Stimulated activated CD8-positive, alpha-beta memory T cell treated with anti-CD3 and anti-CD28 coated beads, Interleukin-4, amount 100 ng/mL, for 24 hours (primary cell): Measurements from ENCODE around the gene DNER.

Experiments used
- DNase-seq: peaks from one replicate; pipeline ENCODE4 v3.0.0-alpha.2; 2020; ENCODE audit warnings: low read depth

DNER gene

DNA sequence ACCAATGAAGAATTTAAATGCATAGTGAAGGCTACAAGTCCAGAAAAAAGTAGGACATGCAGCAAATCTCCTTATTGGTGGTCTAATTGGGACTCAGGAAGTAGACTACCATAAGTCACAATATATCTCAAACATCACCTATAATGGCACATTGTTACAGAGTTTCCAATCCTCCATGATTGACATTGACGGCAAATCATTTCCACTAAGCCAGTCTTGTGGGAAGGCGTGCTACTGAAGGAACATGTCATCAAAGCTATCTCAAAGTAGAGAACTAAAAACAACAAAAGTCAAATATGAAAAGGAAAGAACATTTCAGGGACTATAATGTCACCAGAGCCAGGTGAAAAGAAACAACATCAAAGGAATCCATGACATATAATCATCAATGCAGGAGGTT, 276.9 kb downstream of the DNER start:
- DNase-seq: no peak

GRCh38 chr2:229434187-229434586, 280.2 kb downstream of the DNER start:
- DNase-seq: no peak

GRCh38 chr2:229433351-229433750, 281.0 kb downstream of the DNER start:
- no peak for DNase-seq

- no peak for DNase-seq
These were observed 282.9 kb downstream of the DNER start for GRCh38 chr2:229431327-229431954.

DNA sequence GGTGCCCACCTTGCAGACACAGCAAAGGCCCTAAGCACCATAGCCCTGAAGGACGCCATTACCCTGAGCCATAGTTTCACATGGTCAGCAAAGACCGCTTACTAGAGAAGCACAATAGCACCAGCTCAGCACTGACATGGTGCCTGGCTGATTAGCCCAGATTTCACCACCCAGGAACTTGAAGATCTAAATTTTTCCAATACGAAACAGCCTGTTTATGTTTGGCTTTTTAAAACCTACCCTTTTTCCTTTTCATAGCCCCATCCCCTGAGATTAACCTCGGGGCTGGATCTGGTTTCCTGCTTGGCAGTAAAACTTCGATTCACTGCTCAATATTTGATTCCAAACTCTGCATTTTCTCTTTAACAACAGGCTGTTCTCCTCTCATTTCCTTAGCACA, 284.8 kb downstream of the DNER start:
- no peak for DNase-seq

DNA sequence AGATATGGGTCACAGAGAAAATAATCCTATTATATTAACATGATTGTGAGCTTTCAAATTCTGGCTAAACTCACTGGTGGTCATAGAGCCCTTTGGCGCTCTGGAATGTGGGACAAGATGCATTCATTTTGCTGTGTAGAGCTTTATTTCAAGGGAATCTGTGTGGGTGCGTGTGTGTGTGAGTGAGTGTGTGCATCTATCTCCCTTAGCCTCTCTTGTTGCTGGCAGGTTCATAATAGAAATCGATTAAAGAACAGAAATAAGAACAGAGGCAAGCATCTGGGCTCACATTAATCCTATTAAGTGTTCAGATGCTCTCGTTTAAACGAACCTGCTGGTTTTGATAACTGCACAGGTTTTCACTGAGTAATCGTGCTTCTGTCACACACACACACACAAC, 287.9 kb downstream of the DNER start:
- no peak for DNase-seq

- DNase-seq: no peak
These were observed 288.8 kb downstream of the DNER start for GRCh38 chr2:229425598-229425997.

- no peak for DNase-seq
These were observed 292.3 kb downstream of the DNER start for GRCh38 chr2:229422063-229422462.

DNA sequence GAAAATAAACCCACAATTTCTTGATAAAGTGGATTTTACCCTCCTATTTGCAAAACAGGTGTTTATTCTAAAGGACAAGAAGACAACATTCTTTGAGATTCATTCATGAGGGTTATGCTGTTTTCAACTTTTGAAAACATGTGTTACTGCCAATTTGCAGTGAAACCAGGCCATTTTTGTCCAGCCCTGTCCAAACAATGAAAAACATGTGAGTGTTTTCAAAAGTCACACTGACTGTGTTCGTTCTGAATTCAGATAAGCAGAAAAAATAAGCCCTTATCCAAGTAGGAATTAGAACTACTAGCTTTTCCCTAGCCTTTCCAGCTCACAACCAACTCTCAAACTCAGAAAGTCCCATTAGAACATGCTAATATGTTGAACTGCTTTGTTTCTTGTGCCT, 295.2 kb downstream of the DNER start:
- no peak for DNase-seq

DNA sequence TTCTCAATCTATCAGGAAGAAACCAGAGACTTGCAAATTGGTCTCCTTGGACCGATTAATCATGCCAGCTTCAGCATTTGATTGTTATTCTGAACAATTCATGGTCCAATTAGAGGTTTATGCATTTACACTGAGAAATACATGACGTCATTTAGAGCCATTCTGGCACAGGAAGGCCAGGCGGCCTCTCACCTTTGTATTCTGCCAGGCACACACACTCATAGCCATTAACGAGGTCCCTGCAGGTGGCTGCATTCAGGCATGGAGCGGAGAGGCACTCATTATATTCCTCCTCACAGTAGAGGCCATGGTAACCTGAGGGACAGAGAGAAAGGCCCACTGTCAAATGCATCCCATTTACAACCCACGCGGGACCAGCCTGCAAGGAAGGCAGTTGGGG, 296.4 kb downstream of the DNER start:
- no peak for DNase-seq

- no peak for DNase-seq
These were observed 297.2 kb downstream of the DNER start for GRCh38 chr2:229417176-229417575.

GRCh38 chr2:229416116-229416694, 298.1 kb downstream of the DNER start:
- DNase-seq: no peak

- no peak for DNase-seq
These were observed 299.7 kb downstream of the DNER start for GRCh38 chr2:229414631-229415030.

DNA sequence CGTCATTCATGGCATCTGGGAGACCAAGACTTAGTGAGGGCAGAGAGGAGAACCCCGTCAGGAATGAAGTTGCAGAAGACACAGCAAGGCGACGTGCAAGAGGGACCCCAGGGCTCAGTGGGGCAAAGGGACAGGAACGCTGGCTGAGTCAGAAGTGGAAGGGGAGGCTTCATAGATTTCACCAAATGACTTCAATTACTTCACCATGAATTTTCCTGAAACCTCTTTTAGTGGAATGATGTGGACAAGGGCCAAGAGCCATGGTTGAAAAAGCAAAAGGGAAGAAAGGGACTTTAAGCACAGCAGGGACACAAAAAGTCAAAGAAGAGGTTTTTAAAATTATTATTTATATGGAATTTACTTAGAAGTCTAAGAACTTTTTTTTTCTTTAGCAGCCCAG, 301.7 kb downstream of the DNER start:
- no peak for DNase-seq

GRCh38 chr2:229410946-229411345, 303.4 kb downstream of the DNER start:
- DNase-seq: no peak

- no peak for DNase-seq
These were observed 304.1 kb downstream of the DNER start for GRCh38 chr2:229410264-229410663.

DNA sequence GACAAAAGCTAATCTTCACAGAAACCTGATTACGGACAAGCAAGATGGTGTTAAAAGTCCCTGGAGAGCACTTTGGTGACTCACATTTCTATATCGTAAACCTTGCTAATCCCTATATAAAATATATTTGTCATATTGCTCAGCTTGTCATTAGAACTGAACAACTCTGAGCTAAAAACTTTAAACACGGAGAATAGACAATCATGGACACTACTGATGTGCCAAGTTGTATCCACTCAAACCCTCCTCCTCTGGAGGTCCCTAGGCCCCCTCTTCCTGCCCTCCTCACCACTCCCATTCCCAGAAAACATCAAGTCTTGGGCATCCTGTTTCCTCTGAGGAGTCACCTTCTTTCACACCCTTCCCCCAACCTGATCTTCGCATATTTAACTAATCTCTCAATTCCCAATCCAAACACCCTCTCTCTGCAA, 304.6 kb downstream of the DNER start:
- DNase-seq: no peak

GRCh38 chr2:229408962-229409361, 305.4 kb downstream of the DNER start:
- DNase-seq: no peak

- no peak for DNase-seq
These were observed 306.0 kb downstream of the DNER start for GRCh38 chr2:229408356-229408755.

DNA sequence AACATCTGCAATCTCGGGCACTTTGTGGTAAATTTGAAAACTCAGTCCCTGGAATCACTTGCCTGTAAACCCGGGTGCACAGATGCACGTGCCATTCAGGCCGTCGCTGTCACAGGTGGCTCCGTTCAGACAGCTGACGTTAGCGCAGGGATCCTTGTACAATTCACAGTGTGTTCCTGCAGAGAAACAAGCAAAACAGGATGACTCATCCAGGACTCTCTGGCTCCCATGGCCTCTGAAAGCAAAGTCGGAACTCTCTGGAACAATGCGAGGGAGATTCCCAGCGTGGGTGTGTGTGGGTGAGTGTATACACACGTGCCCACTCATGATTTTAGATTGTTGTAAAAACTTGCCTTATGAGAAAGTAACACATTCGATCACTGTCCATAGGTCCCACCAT, 307.2 kb downstream of the DNER start:
- DNase-seq: no peak

DNA sequence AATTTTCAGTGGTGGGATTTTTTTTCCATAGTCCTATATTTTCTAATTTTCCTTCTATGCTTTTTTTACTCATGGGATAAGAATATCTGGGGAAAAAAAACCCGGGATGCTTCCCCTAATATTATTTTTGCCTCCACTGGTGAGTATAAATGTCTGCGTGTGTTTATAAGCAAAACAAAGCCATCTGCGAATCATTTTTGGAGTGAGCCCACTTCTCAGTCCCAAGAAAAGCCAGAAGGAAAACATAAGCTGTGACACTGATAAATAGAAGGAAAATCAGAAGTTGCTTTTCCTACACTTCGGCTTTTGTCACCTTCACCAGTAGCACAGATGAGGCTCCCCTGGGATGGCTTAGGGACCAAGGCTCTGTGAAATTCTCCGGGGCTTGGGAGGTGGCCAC, 308.6 kb downstream of the DNER start:
- no peak for DNase-seq

DNA sequence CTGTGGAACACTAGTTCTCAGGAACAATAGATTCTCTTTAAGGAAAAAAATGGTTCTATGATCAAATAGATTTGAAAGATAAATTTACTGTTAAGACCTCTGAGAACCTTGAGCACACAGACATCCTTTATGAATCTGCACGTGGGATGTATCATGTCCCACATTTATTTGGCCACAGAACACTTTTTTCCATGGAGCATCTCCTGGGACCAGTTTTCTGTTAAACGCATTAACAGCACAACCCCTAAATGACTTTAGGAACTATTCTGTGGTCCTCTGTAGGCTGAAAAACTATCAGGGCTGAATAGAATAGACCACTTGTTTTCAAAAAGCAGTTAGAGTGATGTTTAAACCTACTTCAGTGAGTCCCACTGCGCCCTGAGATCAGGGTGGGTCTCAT, 311.1 kb downstream of the DNER start:
- DNase-seq: no peak

DNA sequence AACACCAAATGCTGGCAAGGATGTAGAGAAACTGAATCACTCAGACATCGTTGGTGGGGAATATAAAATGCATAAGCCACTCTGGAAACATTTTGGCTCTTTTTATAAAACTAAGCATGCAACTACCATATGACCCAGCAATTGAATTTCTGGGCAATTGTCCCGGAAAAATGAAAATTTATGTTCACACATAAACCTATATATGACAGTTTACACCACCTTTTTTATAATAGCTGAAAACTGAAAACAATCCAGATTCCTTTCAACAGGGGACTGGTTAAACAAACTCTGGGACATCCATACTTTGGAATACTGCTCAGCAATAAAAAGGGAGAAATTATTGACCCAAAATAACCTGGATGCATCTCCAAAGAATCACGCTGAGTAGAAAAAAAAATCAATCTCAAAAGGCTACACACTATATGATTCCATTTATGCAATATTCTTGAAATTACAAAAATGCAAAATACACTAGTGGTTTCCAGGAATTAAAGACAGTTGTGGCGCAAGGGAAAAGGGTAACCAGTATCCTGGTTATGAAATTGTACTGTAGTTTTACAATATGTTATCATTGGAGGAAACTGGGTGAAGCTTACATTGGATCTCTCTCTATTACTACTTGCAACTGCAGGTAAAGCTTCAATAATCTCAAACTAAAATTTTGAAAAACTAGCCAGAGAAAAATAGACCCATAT, 313.0 kb downstream of the DNER start:
- no peak for DNase-seq

GRCh38 chr2:229393926-229394325, 320.4 kb downstream of the DNER start:
- no peak for DNase-seq
